ENCODE data around the gene GRWD1.

Gene GRWD1

DNA sequence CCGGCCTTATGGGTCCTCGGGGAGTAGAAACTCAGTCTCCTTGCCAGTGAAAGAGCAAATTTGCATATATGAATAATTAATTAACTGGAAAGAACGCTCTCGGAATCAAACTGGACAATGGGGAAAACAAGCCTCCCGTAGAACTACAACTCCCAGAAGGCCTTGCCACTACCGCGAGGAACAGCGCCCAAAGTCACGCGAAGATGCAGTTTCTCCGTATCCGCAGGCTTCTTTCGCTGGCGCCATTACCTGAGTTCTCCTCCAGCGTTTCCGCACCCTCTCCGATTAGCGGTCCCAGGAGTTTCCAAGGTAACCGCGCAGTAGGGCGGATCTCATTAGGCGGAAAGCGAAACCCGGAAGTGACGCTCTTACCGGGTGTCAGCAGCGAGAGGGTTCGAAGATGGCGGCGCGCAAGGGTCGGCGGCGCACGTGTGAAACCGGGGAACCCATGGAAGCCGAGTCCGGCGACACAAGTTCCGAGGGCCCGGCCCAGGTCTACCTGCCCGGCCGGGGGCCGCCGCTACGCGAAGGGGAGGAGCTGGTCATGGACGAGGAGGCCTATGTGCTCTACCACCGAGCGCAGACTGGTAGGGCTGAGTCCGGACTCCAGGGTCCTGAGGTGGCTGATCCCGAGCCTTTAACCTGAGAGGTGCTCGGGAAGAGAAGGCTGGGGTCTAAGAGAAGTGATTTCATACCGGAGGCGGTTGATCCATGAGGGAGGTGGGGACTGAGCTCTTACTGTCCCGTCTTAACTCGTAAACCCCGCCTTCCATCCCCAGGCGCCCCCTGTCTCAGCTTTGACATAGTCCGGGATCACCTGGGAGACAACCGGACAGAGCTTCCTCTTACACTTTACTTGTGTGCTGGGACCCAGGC, at the start of gene GRWD1:
Gene GRWD1 (plus strand): TSS at position 378 of the 876 bp plus-strand sequence. CDS start 23 bp downstream, at position 401.
- peak; percentile 88 for DNase-seq (ENCODE audit: low read depth)

DNA sequence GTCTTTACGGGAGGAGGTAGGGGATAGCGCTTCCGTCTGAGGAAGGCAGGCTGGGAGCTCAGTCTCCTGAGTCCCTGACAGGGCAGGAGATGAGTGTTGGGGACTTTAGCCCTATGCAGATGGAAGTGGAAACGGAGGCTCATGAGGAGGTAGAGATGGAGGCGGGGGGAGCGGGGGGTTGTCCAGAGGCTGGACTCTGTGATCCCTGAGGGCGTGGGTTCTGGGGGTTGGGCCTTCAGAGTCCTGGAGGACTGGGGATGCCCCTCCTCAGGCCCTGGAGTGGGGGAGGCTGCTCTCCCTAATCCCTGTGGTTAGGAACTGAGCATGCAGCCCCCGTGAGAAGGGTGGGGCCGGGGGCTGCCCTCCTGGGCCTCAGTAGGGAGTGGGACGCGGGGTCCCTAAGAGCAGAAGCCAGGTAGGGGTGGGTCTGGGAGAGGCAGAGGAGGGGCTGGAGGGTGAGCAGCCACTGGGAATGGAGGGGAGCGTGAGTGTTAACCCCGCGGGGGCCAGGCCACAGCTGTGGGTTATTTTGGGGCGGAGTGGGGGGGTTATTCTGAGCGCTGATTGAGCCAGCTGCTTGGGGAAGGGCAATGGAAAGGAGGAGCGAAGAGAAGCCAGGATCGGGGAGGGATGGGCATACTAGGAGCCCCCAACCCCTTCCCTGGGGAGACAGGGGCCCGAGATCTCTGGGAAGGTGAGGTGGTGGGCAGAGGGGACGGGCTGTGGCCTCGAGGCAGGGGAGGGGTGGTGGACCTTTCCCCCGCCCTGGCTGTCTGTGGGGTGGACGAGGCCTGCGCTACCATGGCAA, 49.6 kb upstream of the GRWD1 start:
- DNase-seq (ENCODE audit: low read depth), result no peak

DNA sequence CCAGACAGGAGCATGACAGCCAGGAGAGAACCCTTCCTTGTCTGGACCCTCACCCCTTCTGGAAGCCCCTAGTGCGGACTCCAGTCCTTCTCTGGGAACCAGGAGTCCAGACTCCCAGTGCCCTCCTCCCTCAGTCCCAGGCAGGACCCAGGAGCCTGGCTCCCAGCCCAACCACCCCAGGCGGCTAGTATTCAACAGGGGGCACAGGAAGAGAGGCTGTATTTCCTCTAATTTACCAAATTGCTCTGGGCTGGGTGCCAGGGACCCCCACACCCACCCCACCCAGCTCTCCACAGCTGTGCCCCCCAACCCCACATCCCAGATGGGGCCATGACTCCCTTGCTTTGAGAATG, 49.0 kb upstream of the GRWD1 start:
- no peak for DNase-seq (ENCODE audit: low read depth)

DNA sequence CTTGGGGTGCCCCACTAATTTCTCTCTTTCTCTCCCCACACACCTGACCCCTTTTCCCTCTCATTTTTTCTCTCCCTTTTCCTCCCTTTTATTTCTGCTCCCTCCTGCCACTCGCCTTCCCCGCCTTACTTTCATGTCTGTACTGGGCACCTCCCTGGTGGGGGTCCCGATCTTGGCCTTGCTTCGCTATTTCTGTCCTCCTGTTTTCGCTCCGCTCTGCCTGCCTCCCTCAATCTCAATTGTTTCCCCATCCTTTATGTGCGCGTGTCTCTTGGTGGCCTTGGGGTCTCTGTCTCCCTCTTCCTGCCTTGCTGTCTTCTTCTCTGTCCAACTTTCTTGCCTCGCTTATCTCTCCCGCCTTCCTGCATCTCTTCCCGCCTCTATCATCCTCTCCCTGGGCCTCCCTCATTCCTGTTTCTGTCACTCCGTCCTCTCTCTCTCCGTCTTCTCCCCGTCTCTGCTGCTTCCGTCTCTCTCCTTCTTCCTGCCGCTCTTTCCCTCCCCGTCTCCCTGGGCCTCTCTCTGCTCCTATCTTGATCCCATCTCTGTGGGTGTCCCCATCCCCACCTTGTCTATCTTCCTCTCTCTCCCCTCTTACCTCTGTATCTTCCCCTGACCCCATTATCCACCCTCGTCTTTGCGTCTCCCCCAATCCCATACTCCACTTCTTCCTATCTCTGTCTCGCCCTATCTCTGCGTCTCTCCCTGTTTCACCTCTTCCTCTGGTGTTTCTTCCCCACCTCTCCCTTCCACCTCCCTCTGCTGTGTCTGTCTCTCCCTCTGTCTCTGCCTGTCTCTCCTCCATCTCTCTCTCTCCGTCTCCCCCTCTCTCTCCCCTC, 48.3 kb upstream of the GRWD1 start:
- no peak for DNase-seq (ENCODE audit: low read depth)

DNA sequence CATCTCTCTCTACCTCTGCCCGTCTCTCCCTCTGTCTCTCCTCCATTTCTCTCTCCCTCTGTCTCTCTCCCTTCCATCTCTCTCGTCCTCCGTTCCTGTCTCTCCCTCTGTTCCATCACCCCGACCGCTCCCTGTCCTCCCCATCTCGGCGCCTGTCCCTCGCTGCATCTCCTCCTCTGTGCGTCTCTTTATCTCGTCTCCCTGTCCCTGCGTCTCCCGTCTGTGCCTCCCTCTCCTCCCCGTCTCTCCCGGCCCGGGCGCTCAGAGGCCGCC, 47.7 kb upstream of the GRWD1 start:
- no peak for DNase-seq (ENCODE audit: low read depth)

DNA sequence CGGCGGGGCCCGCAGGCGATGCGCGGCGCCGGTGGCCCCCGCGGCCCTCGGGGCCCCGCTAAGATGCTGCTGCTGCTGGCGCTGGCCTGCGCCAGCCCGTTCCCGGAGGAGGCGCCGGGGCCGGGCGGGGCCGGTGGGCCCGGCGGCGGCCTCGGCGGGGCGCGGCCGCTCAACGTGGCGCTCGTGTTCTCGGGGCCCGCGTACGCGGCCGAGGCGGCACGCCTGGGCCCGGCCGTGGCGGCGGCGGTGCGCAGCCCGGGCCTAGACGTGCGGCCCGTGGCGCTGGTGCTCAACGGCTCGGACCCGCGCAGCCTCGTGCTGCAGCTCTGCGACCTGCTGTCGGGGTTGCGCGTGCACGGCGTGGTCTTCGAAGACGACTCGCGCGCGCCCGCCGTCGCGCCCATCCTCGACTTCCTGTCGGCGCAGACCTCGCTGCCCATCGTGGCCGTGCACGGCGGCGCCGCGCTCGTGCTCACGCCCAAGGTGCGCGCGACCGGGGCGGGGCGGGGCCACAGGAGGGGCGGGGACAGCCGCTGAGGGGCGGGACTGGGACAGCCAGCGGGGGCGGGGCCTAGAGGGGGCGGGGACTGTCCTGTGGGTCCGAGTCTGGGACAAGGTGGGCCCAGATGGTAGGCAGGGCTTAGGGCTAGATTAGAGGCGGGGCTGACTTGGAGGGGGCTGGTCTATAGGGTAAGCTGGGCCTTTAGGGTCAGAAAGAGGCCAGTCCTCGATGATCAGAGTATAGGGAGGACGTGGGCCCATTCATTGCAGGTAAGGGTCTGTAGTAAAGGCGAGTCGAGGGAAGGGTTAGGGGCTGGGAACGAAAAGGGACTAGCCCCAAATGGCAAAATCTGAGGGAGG, 47.2 kb upstream of the GRWD1 start:
- DNase-seq (ENCODE audit: low read depth), result no peak

DNA sequence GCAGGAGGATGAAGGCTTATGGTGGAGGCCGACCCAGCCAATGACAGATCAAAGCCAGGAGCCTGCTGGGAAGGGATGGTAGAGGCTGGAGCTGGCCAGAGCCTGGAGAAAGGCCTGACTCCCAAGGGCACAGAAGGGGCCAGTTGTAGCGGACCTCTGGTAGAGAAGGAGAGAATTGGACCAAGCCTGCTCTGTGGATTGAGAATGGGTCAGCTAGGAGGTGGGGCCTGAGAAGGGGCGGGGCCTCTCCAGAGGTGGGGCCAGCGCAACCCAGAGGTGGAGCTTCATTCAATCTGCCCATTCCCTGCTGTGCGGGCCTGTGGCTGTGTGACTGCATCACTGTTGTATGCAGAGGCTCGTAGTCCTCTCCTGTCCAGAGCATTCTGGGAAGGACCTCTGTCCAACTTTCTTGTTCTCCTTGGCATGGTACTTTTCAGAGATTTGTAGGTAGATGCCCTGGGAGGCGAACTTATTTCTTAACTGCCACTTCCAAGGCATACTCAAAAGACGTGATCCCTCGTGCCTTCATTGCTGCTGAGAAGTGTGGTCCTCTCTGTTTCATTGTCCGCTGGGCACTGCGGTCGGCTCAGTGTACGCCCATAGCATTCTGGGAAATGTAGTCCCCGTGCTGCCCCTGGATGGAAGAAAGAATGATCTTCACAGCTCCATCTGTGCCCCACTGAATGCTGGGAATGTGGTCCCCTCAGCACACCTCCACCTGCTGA, 45.6 kb upstream of the GRWD1 start:
- peak; percentile 73 for DNase-seq (ENCODE audit: low read depth)

DNA sequence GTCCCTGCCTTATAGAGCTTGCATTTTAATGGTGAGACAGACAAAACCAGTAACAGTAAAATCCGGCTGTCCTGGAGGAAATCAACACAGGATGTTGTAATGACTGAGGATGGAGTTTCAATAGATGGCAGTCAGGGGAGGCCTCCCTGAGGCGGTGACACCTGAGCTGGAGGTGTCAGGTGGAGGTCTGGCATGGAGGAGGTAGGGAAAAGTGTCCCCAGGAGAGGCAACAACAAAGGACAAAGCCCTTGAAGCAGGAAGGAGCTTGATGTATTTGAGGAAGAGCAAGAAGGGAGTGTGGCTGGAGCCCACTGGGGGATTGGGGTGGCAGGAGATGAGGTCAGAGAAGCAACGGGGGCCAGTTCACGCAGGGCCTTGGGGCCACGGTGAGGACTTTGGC, 44.5 kb upstream of the GRWD1 start:
- DNase-seq (ENCODE audit: low read depth), result no peak

DNA sequence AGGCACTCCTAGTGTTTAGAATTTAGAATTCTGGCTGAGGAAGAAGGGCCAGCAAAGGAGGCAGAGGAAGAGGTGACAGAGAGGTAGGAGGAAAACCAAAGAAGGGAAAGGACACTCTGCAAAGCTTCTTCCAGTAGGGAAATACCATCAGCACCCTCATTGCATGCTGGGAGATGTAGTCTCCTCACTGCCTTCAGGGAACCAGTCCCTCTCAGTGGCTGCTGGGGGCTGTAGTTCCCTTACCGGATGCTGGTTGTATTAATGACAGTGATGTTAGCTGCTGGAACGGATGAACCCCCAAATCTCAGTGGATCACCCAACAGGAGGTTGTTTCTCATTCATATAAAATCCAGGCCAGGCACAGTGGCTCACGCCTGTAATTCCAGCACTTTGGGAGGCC, 42.2 kb upstream of the GRWD1 start:
- no peak for DNase-seq (ENCODE audit: low read depth)

DNA sequence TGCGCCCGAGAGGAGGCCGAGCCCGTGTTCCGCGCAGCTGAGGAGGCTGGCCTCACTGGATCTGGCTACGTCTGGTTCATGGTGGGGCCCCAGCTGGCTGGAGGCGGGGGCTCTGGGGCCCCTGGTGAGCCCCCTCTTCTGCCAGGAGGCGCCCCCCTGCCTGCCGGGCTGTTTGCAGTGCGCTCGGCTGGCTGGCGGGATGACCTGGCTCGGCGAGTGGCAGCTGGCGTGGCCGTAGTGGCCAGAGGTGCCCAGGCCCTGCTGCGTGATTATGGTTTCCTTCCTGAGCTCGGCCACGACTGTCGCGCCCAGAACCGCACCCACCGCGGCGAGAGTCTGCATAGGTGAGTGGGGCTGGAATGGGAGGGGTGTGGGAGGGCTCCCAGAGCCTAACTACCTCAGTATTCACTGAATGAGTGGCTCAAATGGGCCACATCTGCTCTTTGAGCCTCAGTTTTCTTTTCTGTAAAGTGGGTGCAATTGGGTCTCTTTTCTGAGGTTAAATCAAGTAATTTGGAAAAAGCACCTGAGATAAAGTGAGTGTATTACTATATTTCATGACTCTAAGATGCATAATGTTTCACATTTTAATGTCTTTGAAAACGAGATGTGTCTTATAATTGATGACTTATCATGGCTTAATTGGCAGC, 40.6 kb upstream of the GRWD1 start:
- DNase-seq (ENCODE audit: low read depth), result no peak

DNA sequence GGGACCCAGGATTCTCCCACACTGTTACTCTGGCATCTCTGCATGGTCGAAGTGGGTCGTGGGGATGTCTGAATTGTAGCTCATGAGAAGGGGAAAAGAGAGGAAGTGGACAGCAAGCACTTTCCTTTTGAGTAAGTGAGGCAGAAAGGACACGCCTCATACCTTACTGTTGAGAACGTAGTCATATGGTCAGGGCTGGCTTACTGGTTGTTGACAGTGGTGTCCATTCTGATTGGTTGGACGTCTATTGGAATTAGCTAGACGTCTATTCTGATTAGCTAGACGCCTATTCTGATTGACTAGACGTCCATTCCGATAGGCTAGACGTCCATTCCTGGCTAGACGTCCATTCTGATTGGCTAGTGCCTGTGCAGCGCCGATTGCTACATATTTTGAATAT, 39.9 kb upstream of the GRWD1 start:
- no peak for DNase-seq (ENCODE audit: low read depth)

DNA sequence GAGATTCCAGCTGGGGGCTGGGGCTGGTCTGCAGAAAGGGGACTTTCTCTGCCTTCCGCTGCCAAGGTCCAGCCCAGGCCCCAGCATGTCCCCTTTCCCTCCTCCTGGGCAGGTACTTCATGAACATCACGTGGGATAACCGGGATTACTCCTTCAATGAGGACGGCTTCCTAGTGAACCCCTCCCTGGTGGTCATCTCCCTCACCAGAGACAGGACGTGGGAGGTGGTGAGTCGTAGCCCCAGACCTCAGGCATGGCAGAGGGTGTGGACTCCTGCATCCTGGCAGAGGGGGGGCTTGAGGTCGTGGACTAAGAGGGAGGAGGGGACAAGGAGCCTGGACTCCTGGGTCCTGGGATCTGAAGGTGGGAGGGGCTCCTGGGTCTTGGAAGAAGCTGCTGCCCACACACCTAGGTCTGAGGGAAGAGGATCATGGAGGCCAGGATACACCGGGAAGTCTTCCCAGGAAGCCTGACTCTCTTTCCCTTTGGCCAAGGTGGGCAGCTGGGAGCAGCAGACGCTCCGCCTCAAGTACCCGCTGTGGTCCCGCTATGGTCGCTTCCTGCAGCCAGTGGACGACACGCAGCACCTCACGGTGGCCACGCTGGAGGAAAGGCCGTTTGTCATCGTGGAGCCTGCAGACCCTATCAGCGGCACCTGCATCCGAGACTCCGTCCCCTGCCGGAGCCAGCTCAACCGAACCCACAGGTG, 31.8 kb upstream of the GRWD1 start:
- DNase-seq (ENCODE audit: low read depth), result no peak

DNA sequence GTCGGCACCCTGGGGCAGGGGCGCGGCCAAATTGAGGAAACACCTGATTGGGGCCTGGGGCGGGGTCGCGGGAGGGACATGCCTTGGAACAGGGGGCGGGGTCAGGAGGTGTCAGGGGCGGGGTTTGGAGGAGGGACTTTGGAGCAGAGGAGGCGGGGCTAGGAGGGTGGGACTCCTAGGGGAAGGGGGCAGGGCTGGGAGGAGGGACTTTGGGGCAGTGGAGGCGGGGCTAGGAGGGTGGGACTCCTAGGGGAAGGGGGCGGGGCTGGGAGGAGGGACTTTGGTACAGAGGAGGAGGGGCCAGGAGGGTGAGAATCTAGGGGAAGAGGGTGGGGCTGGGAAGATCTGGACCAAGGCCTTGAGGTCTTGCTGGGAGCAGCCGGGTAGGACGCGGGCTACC, 30.4 kb upstream of the GRWD1 start:
- no peak for DNase-seq (ENCODE audit: low read depth)

DNA sequence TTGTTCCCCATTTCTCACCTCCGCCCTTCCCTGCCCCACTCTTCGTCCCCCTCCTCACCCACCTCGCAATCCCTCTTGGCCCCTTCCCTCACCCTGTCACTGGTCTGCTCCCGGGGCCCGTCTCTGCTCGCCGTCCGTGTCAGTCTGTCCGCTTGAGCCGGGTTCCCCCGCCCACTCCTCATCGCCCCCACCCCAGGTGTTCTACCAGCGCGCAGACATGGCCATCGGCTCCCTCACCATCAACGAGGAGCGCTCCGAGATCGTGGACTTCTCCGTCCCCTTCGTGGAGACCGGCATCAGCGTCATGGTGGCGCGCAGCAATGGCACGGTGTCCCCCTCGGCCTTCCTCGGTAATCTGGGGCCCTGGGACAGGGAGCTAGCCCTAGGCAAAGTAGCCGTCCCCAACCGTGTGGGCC, 30.0 kb upstream of the GRWD1 start:
- DNase-seq (ENCODE audit: low read depth), result no peak

DNA sequence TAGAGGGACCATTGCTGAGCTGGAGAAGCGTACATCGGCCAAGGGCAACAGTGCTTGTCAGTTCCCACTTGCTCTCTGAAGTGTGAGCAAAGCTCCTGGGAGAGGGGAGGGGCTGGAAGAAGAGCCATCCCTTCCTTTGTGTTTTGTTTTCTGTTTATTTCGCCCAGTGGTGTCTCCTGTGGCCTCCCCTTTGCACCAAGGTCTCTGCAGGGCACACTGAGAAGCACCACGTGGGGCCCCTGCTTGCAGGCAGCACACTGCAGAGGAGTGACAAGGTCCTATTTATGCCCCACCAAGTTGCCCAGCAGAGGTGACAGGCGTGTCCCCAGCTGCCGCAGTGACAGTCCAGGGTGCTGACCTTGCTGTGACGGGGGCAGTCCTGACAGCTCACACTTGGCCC, 28.4 kb upstream of the GRWD1 start:
- no peak for DNase-seq (ENCODE audit: low read depth)

DNA sequence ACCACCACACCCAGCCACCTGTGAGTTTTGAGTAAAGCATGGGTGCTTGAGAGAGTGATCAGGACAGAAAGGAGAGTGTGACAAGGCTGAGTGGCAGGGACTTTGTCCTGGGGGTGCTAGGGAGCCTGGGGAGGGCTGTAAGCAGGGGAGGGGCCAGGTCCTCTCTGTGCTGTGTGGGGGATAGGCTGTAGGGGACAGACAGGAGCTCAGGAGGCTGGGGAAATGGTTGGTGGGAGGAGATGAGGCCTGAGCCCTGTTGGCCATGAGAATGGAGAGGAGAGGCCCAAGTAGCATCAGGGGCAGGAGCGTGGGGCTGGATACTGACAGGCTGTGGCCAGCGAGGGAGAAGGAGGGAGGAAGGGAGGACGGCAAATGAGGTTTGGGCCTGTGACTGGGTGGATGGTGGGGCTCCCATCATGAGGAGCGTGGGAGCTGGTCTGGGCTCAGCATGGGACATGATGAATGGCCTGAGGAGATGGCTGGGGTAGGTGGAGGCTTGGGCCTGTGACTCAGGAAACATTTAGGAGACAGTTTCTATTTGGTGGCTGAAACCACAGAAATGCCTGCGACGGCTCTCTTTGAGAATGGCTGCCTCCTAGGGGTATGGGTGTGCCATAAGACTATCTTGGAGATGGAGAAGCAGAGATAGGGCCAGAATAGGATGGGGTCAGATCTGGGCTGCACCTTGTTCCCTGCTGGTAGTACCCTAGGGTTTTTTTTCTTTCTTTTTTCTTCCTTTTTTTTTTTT, 27.3 kb upstream of the GRWD1 start:
- DNase-seq (ENCODE audit: low read depth), result no peak

DNA sequence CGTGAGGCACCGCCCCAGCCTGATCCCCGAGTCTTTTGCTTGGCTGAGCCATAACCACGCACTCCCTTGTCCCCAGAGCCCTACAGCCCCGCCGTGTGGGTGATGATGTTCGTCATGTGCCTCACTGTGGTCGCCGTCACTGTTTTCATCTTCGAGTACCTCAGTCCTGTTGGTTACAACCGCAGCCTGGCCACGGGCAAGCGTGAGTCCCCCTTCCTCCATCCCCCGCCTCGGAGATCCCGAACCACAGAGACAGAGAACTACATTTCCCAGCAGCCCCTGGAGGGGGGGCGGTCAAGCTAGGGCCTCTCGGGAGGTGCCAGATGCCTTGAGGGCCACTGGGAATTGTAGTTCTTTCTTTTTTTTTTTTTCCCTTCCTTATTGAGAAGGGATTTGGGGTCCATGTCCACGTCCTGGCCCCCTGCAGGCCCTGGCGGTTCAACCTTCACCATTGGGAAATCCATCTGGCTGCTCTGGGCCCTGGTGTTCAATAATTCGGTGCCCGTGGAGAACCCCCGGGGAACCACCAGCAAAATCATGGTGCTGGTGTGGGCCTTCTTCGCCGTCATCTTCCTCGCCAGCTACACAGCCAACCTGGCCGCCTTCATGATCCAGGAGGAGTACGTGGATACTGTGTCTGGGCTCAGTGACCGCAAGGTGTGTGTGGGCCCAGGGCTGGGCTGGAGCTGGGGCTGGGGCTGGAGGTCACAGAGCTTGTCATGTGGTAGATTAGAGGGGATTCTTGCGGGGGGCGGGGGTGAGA, 26.4 kb upstream of the GRWD1 start:
- DNase-seq (ENCODE audit: low read depth), result no peak

DNA sequence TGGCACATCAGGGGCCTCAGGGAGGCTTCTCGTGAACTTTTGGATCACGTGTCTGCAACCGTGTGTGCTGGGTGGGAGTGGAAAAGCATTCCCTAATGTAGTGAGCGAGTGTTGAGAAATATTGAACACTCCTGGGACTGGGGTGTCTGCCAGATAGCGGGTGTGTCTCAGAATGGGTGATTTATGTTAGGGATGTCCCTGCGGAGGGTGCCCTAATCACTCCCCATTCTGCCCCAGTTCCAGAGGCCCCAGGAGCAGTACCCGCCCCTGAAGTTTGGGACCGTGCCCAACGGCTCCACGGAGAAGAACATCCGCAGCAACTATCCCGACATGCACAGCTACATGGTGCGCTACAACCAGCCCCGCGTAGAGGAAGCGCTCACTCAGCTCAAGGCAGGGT, 24.2 kb upstream of the GRWD1 start:
- no peak for DNase-seq (ENCODE audit: low read depth)
